HepG2 (cell line): ENCODE results near the gene IL17RA. TPM values are rescaled to one million over a fixed set of nuclear protein-coding genes. Genes with fewer than 3 reads are reported as not detected.

ENCODE experiments used
- CREB1 ChIP-seq, 2 experiments: fragments of 450-650 bp in 1 of 2; IDR thresholded peaks; 2 replicates each; pipeline ENCODE4 v1.6.1; 2016 to 2017; ENCODE audit warnings: control low read depth in 1 of 2, mild to moderate bottlenecking in 1 of 2, missing compliant biosample characterization in 1 of 2, missing genetic modification characterization in 1 of 2
- EP300 ChIP-seq, 3 experiments: sonication (generic) in 1 of 3; formaldehyde crosslinking in 1 of 3; IDR thresholded peaks; 2 replicates each; pipeline versions ENCODE4 v1.5.1 to v1.6.1; 2011 to 2020; ENCODE audit warnings: low read depth in 2 of 3, low read length in 2 of 3, borderline replicate concordance in 1 of 3, improper control_type of control experiment in 1 of 3, mild to moderate bottlenecking in 1 of 3, missing genetic modification reagents in 1 of 3, moderate library complexity in 1 of 3
- GATA4 ChIP-seq: sonication (generic); IDR thresholded peaks from 2 replicates; pipeline ENCODE4 v1.6.1; 2016; ENCODE audit warnings: antibody characterized with exemption, low read depth, borderline replicate concordance
- HDAC1 ChIP-seq: sonication (generic); formaldehyde crosslinking; IDR thresholded peaks from 2 replicates; pipeline ENCODE4 v1.5.1; 2020; ENCODE audit warnings: mild to moderate bottlenecking, missing genetic modification reagents
- HNRNPK ChIP-seq: fragments of 200-400 bp; formaldehyde crosslinking; IDR thresholded peaks from 2 replicates; pipeline ENCODE4 v1.6.1; 2018; ENCODE audit warnings: low read length, low read depth, moderate library complexity, mild to moderate bottlenecking; ENCODE audit not compliant: poor library complexity, severe bottlenecking
- NR1H2 ChIP-seq: sonication (generic); formaldehyde crosslinking; IDR thresholded peaks from 2 replicates; pipeline ENCODE4 v1.8.1; 2022; ENCODE audit warnings: low read depth, missing genetic modification reagents, borderline replicate concordance
- ONECUT2 ChIP-seq: sonication (generic); formaldehyde crosslinking; IDR thresholded peaks from 2 replicates; pipeline ENCODE4 v1.4.0; 2020; ENCODE audit warnings: missing genetic modification reagents
- PHF8 ChIP-seq: sonication (generic); formaldehyde crosslinking; IDR thresholded peaks from 2 replicates; pipeline ENCODE4 v1.5.0; 2020; ENCODE audit warnings: missing genetic modification reagents
- POLR2G ChIP-seq: fragments of 200-400 bp; formaldehyde crosslinking; IDR thresholded peaks from 2 replicates; pipeline ENCODE4 v1.6.1; 2018; ENCODE audit warnings: mild to moderate bottlenecking, low read depth, low read length, moderate library complexity
- SKI ChIP-seq: fragments of 450-650 bp; IDR thresholded peaks from one replicate; pipeline ENCODE4 v1.6.1; 2018; ENCODE audit warnings: mild to moderate bottlenecking; ENCODE audit not compliant: partially characterized antibody
- THYN1 ChIP-seq: sonication (generic); formaldehyde crosslinking; IDR thresholded peaks from 2 replicates; pipeline ENCODE4 v1.8.1; 2023; ENCODE audit warnings: low read depth, mild to moderate bottlenecking, moderate library complexity, missing genetic modification reagents, borderline replicate concordance
- ZMAT3 ChIP-seq: sonication (generic); formaldehyde crosslinking; conservative IDR thresholded peaks from 2 replicates; pipeline ENCODE4 v1.7.0; 2021; ENCODE audit warnings: missing genetic modification reagents
- polyA plus RNA-seq, 8 experiments: library from polyadenylated mRNA; depleted of rRNA in 3 of 8; stranded (reverse) in 7 of 8; unstranded in 1 of 8; fragments of >200 nt; fragmentation: Illumina TruSeq in 4 of 8; extraction: Trizol in 4 of 8; gene quantifications; 2 replicates each; pipeline versions ENCODE4 v1.2.1 to v1.2.3, GENCODE V29; 2011 to 2016; ENCODE audit warnings: low read depth in 4 of 8, missing spikeins in 1 of 8, mixed read lengths in 1 of 8; ENCODE audit not compliant: insufficient read depth in 1 of 8
- total RNA-seq, 5 experiments: library from RNA; depleted of rRNA; stranded (reverse); fragments of >200 nt; fragmentation: Illumina TruSeq; extraction: Trizol; gene quantifications; 2 replicates each; pipeline ENCODE4 v1.2.3, GENCODE V29; 2016; ENCODE audit warnings: low read depth in 1 of 5
- TF ChIP-seq, protein P1 (sequence below): sonication (generic); formaldehyde crosslinking; IDR thresholded peaks from 2 replicates; pipeline ENCODE4 v1.4.0; 2020; ENCODE audit warnings: missing genetic modification reagents
- TF ChIP-seq, protein P2 (sequence below): IDR thresholded peaks from 2 replicates; pipeline ENCODE4 v1.6.1; 2012; ENCODE audit warnings: low read depth, low read length, improper control_type of control experiment
- TF ChIP-seq, protein P3 (sequence below): sonication (generic); formaldehyde crosslinking; IDR thresholded peaks from 2 replicates; pipeline ENCODE4 v1.5.0; 2020; ENCODE audit warnings: mild to moderate bottlenecking, missing genetic modification reagents, borderline replicate concordance
- TF ChIP-seq, protein P4 (sequence below): sonication (generic); formaldehyde crosslinking; IDR thresholded peaks from 2 replicates; pipeline ENCODE4 v1.5.0; 2020; ENCODE audit warnings: mild to moderate bottlenecking, missing genetic modification reagents
- TF ChIP-seq, protein P5 (sequence below): sonication (generic); formaldehyde crosslinking; IDR thresholded peaks from 2 replicates; pipeline ENCODE4 v1.5.1; 2020; ENCODE audit warnings: missing genetic modification reagents, mild to moderate bottlenecking, borderline replicate concordance

The IL17RA gene
- total and polyA plus RNA-seq, 2 of the 13 experiments (the other 11 are each of a cell fraction or from before 2014, with no cell fraction given): 2.5 to 8.2 TPM

DNA sequence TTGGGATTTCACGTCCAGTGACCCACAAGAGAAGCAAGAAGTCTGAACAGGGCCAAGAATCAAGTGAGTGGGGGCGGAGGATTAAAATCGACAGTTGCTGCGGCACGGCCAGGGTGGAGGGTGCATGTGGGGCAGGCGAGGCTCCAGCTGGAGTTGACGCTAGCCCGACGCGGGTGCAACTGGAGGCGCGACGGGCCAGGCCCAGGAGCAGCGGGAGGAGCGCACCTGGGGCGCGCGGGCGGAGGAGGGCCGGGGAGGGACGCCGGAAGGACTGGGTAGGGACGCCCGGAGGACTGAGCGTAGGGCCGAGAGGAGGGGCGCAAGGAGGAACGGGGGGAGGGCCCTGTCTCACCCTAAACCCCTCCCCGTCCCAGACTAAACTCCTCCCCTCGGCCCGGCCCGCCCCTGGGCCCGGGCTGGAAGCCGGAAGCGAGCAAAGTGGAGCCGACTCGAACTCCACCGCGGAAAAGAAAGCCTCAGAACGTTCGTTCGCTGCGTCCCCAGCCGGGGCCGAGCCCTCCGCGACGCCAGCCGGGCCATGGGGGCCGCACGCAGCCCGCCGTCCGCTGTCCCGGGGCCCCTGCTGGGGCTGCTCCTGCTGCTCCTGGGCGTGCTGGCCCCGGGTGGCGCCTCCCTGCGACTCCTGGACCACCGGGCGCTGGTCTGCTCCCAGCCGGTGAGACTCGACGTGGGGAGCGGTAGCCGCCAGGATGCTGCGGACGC, at the start of gene IL17RA (continued):
- TF ChIP-seq EP300 (IDR thresholded peaks at IDR 0.05; ENCODE audit: low read depth in 2 of 2, low read length in 2 of 2) (no peak), EP300 (CRISPR knock-in tag; IDR thresholded peaks at IDR 0.05; ENCODE audit: borderline replicate concordance) (no peak), PHF8 (peak; percentile 82), HDAC1 (CRISPR knock-in tag) (no peak; the same call in 1 of the 2 replicates), HNRNPK (peak; percentile 21), SKI (peak; percentile 39), CREB1 (IDR thresholded peaks at IDR 0.05) (no peak), CREB1 (CRISPR knock-in tag; IDR thresholded peaks at IDR 0.05) (no peak), ONECUT2 (CRISPR knock-in tag) (no peak), ZMAT3 (CRISPR knock-in tag) (0 out of 2 replicates have a peak, but pooled peaks have one; percentile 34), POLR2G (peak; percentile 85), THYN1 (CRISPR knock-in tag) (no peak), GATA4 (0 out of 2 replicates have a peak, but pooled peaks have one; percentile 26), NR1H2 (no peak)
- TF ChIP-seq, protein P1, sequence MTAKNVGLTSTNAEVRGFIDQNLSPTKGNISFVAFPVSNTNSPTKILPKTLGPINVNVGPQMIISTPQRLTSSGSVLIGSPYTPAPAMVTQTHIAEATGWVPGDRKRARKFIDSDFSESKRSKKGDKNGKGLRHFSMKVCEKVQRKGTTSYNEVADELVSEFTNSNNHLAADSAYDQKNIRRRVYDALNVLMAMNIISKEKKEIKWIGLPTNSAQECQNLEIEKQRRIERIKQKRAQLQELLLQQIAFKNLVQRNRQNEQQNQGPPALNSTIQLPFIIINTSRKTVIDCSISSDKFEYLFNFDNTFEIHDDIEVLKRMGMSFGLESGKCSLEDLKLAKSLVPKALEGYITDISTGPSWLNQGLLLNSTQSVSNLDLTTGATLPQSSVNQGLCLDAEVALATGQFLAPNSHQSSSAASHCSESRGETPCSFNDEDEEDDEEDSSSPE (CRISPR knock-in tag): 0 out of 2 replicates have a peak, but pooled peaks have one; percentile 33
- TF ChIP-seq, protein P2, sequence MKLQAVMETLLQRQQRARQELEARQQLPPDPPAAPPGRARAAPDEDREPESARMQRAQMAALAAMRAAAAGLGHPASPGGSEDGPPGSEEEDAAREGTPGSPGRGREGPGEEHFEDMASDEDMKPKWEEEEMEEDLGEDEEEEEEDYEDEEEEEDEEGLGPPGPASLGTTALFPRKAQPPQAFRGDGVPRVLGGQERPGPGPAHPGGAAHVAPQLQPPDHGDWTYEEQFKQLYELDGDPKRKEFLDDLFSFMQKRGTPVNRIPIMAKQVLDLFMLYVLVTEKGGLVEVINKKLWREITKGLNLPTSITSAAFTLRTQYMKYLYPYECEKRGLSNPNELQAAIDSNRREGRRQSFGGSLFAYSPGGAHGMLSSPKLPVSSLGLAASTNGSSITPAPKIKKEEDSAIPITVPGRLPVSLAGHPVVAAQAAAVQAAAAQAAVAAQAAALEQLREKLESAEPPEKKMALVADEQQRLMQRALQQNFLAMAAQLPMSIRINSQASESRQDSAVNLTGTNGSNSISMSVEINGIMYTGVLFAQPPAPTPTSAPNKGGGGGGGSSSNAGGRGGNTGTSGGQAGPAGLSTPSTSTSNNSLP: no peak
- TF ChIP-seq, protein P3, sequence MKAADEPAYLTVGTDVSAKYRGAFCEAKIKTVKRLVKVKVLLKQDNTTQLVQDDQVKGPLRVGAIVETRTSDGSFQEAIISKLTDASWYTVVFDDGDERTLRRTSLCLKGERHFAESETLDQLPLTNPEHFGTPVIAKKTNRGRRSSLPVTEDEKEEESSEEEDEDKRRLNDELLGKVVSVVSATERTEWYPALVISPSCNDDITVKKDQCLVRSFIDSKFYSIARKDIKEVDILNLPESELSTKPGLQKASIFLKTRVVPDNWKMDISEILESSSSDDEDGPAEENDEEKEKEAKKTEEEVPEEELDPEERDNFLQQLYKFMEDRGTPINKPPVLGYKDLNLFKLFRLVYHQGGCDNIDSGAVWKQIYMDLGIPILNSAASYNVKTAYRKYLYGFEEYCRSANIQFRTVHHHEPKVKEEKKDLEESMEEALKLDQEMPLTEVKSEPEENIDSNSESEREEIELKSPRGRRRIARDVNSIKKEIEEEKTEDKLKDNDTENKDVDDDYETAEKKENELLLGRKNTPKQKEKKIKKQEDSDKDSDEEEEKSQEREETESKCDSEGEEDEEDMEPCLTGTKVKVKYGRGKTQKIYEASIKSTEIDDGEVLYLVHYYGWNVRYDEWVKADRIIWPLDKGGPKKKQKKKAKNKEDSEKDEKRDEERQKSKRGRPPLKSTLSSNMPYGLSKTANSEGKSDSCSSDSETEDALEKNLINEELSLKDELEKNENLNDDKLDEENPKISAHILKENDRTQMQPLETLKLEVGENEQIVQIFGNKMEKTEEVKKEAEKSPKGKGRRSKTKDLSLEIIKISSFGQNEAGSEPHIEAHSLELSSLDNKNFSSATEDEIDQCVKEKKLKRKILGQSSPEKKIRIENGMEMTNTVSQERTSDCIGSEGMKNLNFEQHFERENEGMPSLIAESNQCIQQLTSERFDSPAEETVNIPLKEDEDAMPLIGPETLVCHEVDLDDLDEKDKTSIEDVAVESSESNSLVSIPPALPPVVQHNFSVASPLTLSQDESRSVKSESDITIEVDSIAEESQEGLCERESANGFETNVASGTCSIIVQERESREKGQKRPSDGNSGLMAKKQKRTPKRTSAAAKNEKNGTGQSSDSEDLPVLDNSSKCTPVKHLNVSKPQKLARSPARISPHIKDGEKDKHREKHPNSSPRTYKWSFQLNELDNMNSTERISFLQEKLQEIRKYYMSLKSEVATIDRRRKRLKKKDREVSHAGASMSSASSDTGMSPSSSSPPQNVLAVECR (CRISPR knock-in tag): peak; percentile 68; the same call in 1 of the 2 replicates
- TF ChIP-seq, protein P4, sequence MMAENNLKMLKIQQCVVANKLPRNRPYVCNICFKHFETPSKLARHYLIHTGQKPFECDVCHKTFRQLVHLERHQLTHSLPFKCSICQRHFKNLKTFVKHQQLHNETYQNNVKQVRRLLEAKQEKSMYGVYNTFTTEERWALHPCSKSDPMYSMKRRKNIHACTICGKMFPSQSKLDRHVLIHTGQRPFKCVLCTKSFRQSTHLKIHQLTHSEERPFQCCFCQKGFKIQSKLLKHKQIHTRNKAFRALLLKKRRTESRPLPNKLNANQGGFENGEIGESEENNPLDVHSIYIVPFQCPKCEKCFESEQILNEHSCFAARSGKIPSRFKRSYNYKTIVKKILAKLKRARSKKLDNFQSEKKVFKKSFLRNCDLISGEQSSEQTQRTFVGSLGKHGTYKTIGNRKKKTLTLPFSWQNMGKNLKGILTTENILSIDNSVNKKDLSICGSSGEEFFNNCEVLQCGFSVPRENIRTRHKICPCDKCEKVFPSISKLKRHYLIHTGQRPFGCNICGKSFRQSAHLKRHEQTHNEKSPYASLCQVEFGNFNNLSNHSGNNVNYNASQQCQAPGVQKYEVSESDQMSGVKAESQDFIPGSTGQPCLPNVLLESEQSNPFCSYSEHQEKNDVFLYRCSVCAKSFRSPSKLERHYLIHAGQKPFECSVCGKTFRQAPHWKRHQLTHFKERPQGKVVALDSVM (CRISPR knock-in tag): peak; percentile 32
- TF ChIP-seq, protein P5, sequence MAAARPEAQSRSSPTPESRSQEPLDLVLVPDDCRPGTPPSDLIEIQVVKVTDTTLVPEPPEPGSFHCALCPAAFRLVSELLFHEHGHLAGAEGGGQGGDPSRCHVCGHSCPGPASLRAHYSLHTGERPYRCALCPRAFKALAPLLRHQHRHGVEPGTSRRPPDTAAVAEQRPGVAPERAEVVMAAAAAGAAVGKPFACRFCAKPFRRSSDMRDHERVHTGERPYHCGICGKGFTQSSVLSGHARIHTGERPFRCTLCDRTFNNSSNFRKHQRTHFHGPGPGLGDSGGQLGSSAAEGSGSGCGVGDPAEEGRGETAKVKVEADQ: no peak
